Fibroblast of lung (primary cell): ENCODE measurements around the gene SLC24A4. TPM values are rescaled to one million over a fixed set of nuclear protein-coding genes. Genes with fewer than 3 reads are reported as not detected.

Source experiments
- DNase-seq, 2 donors: peaks; one replicate each; pipeline versions ENCODE4 v3.0.0 to v3.0.0-alpha.2; 2010; ENCODE audit warnings: low read depth in 2 of 2
- H2AFZ ChIP-seq: 2 replicates; pipeline ENCODE4 v1.5.1; 2012; ENCODE audit warnings: low read length, control low read depth, inconsistent platforms
- H3K27ac ChIP-seq: 2 replicates; pipeline ENCODE4 v1.5.1; 2011; ENCODE audit warnings: low read length, control low read depth; ENCODE audit not compliant: insufficient read depth
- H3K27me3 ChIP-seq: 2 replicates; pipeline ENCODE4 v1.5.1; 2011; ENCODE audit warnings: mild to moderate bottlenecking, low read length; ENCODE audit not compliant: control insufficient read depth, insufficient read depth
- H3K36me3 ChIP-seq: 2 replicates; pipeline ENCODE4 v1.5.1; 2011; ENCODE audit warnings: low read length; ENCODE audit not compliant: control insufficient read depth, insufficient read depth
- H3K4me1 ChIP-seq: 2 replicates; pipeline ENCODE4 v1.5.1; 2011; ENCODE audit warnings: low read length; ENCODE audit not compliant: control insufficient read depth, insufficient read depth; ENCODE audit errors: extremely low read depth
- H3K4me2 ChIP-seq: 2 replicates; pipeline ENCODE4 v1.5.1; 2011; ENCODE audit warnings: low read length, control low read depth; ENCODE audit not compliant: insufficient read depth; ENCODE audit errors: extremely low read depth
- H3K4me3 ChIP-seq, 4 experiments: fragments of 200-600 bp in 1 of 4; sonication (generic) in 1 of 4; replicated peaks in 1 of 4; 2 replicates each; pipeline ENCODE4 v1.5.1; 2011 to 2016; ENCODE audit warnings: low read length in 4 of 4, low read depth in 3 of 4, mild to moderate bottlenecking in 3 of 4, control low read depth in 2 of 4, inconsistent platforms in 1 of 4, mixed read lengths in 1 of 4; ENCODE audit not compliant: insufficient read depth in 1 of 4; ENCODE audit errors: control extremely low read depth in 1 of 4
- H3K79me2 ChIP-seq: 2 replicates; pipeline ENCODE4 v1.5.1; 2012; ENCODE audit warnings: mild to moderate bottlenecking, low read length, inconsistent platforms; ENCODE audit not compliant: control insufficient read depth, insufficient read depth
- H3K9ac ChIP-seq: 2 replicates; pipeline ENCODE4 v1.5.1; 2011; ENCODE audit warnings: mild to moderate bottlenecking, low read length, control low read depth; ENCODE audit not compliant: insufficient read depth
- H3K9me3 ChIP-seq: 2 replicates; pipeline ENCODE4 v1.5.1; 2012; ENCODE audit warnings: low read depth, low read length; ENCODE audit not compliant: control insufficient read depth, insufficient read depth
- H4K20me1 ChIP-seq: 2 replicates; pipeline ENCODE4 v1.5.1; 2011; ENCODE audit warnings: low read length; ENCODE audit not compliant: control insufficient read depth, insufficient read depth; ENCODE audit errors: extremely low read depth
- EZH2 ChIP-seq: IDR thresholded peaks from 2 replicates; pipeline ENCODE4 v1.5.1; 2012; ENCODE audit warnings: low read length, control low read depth, mild to moderate bottlenecking; ENCODE audit errors: missing control alignments
- polyA plus RNA-seq, 2 donors: library from polyadenylated mRNA; depleted of rRNA in 1 of 2; stranded (reverse) in 1 of 2; unstranded in 1 of 2; fragments of >200 nt; gene quantifications; 2 replicates each; pipeline ENCODE4 v1.2.1, GENCODE V29; 2011 to 2012; ENCODE audit warnings: missing spikeins in 1 of 2
- total RNA-seq: library from RNA; depleted of rRNA; stranded (reverse); fragments of >200 nt; gene quantifications from 2 replicates; pipeline ENCODE4 v1.2.1, GENCODE V29; 2014
- TF ChIP-seq, protein P1 (sequence below), 2 donors: IDR thresholded peaks in 1 of 2; conservative IDR thresholded peaks in 1 of 2; 1 replicate in 1 of 2; 2 replicates in 1 of 2; pipeline ENCODE4 v1.5.1; 2011 to 2012; ENCODE audit warnings: low read length in 2 of 2, control low read depth in 1 of 2, inconsistent platforms in 1 of 2, low read depth in 1 of 2, mild to moderate bottlenecking in 1 of 2

Gene SLC24A4
- total and polyA plus RNA-seq, 2 donors (not counting 1 experiment from before 2014, with no cell fraction given): 0.03 TPM; not detected in 1

DNA sequence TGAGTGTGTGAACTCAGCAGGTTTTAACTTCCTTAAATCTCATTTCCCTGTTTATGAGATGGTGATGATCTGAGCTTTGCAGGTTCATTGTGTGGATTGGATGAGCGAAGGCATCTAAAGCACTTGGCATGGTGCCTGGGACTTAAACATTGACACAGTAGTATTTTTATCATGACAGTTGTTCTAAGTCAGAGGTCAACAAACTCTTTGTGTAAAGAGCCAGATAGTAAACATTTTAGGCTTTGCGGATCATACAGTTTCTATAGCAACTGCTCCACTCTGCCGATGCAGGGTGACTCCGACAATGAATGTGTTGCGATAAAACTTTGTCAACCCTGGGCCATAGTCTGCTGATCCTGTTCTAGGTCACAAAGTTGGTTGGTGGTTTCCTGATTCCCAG, 25.2 kb downstream of the SLC24A4 start:
- no peaks in the 10 kb centered on the region for H3K79me2 ChIP-seq
- no peak for DNase-seq
- H3K9ac ChIP-seq: no peak overlapping the region
- no peak overlapping the region for H3K27ac ChIP-seq
- H3K9me3 ChIP-seq: no peaks in the 10 kb centered on the region
- H2AFZ ChIP-seq: no peak overlapping the region
- TF ChIP-seq, protein P1, sequence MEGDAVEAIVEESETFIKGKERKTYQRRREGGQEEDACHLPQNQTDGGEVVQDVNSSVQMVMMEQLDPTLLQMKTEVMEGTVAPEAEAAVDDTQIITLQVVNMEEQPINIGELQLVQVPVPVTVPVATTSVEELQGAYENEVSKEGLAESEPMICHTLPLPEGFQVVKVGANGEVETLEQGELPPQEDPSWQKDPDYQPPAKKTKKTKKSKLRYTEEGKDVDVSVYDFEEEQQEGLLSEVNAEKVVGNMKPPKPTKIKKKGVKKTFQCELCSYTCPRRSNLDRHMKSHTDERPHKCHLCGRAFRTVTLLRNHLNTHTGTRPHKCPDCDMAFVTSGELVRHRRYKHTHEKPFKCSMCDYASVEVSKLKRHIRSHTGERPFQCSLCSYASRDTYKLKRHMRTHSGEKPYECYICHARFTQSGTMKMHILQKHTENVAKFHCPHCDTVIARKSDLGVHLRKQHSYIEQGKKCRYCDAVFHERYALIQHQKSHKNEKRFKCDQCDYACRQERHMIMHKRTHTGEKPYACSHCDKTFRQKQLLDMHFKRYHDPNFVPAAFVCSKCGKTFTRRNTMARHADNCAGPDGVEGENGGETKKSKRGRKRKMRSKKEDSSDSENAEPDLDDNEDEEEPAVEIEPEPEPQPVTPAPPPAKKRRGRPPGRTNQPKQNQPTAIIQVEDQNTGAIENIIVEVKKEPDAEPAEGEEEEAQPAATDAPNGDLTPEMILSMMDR (conservative IDR thresholded peaks at IDR 0.05 in 1 of 2, IDR thresholded peaks at IDR 0.05 in 1 of 2; ENCODE audit: low read depth in 1 of 2, low read length in 2 of 2): no peak
- TF ChIP-seq EZH2: no peak
- H4K20me1 ChIP-seq: no peaks in the 10 kb centered on the region
- H3K4me1 ChIP-seq: no peaks in the 10 kb centered on the region
- H3K36me3 ChIP-seq: no peaks in the 10 kb centered on the region
- H3K27me3 ChIP-seq: peaks cover 5% of the 10 kb centered on the region
- no peak overlapping the region for H3K4me2 ChIP-seq
- no peak overlapping the region for H3K4me3 ChIP-seq

DNA sequence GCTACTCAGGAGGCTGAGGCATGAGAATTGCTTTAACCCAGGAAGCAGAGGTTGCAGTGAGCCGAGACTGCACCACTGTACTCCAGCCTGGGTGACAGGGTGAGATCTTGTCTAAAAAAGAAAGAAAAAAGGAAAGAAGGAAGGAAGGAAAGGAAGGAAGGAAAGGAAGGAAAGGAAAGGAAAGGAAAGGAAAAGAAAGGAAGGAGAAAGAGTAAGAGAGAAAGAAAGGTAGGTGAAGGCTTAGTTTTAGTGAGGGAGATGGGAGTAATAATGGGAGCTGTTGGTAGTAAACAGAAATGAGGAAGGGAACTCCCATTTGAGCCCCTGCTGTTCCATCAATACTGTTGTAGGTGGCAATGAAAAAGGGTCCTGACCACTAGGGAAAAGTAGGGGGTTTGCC, 28.8 kb downstream of the SLC24A4 start:
- TF ChIP-seq EZH2: no peak
- TF ChIP-seq, protein P1 (conservative IDR thresholded peaks at IDR 0.05 in 1 of 2, IDR thresholded peaks at IDR 0.05 in 1 of 2; ENCODE audit: low read depth in 1 of 2, low read length in 2 of 2): no peak
- Histone ChIP-seq H3K4me2 (no peak overlapping the region), H2AFZ (no peak overlapping the region), H3K4me1 (no peaks in the 10 kb centered on the region), H3K9ac (no peak overlapping the region), H3K36me3 (no peaks in the 10 kb centered on the region), H3K27ac (no peak overlapping the region), H3K27me3 (peaks cover 7% of the 10 kb centered on the region), H3K9me3 (no peaks in the 10 kb centered on the region), H4K20me1 (no peaks in the 10 kb centered on the region), H3K4me3 (no peak overlapping the region), H3K79me2 (no peaks in the 10 kb centered on the region)
- DNase-seq: no peak

DNA sequence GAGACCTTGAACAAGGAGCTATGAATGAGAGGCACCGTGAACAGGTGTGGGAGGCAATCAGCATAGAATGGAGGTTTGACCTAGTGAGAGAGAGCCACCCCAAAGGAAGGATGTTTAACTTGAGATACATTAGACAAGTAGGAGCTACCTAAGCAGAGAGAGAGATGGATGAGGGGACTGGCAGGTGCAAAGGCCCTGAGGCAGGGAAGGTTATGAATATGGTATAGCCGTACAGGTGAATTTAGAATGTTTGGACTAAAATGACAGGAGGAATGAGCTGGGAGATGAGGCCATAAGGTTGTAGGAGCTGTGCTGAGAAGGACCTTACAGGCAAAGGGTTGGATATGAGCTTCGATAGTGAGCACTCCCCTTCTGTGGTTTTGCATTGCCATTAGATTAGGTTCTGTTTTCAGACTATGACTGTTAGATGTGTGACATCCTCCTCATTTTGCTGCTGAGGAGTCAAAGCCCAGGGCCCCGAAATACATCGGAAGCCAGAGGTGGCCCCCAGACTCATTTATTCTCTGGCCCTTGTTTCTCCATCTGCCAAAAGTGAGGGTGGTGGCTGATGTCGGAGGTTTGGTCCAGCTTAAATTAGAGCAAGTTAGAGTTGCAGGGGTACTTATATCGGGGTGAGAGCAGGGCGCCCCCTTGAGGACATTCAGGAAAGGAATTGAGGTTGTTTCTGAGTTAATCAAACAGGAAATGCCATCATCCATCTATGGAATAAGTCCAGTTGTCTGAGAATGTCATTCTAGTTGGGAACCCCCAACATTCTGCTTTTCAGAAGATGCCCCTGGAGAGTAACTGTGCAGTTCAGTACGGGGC, 29.4 kb downstream of the SLC24A4 start:
- Histone ChIP-seq H3K79me2 (no peaks in the 10 kb centered on the region), H3K4me3 (no peak overlapping the region), H3K4me2 (no peak overlapping the region), H4K20me1 (no peaks in the 10 kb centered on the region), H3K27me3 (peaks cover 6% of the 10 kb centered on the region), H3K9ac (no peak overlapping the region), H3K4me1 (no peaks in the 10 kb centered on the region), H3K9me3 (no peaks in the 10 kb centered on the region), H3K27ac (no peak overlapping the region), H2AFZ (no peak overlapping the region), H3K36me3 (no peaks in the 10 kb centered on the region)
- TF ChIP-seq, protein P1 (conservative IDR thresholded peaks at IDR 0.05 in 1 of 2, IDR thresholded peaks at IDR 0.05 in 1 of 2; ENCODE audit: low read depth in 1 of 2, low read length in 2 of 2): peak; percentile 26 to 28
- TF ChIP-seq EZH2: no peak
- DNase-seq: peak in 1 of 2 donors; percentile 22
